ENCODE data around the gene MYLK4. TPM values are rescaled to one million over a fixed set of nuclear protein-coding genes. Genes with fewer than 3 reads are reported as not detected.

Gene MYLK4
- total RNA-seq, 4 donors from 2014 or later, result 0.65 to 1.5 (median 0.93) TPM

- TF ChIP-seq CTCF (IDR thresholded peaks at IDR 0.05; ENCODE audit: low read depth), result no peak
Observed at GRCh38 chr6:2710412-2710811, 40.3 kb downstream of the MYLK4 start.

- no peak for TF ChIP-seq CTCF (IDR thresholded peaks at IDR 0.05; ENCODE audit: low read depth)
Observed at GRCh38 chr6:2708456-2708855, 42.3 kb downstream of the MYLK4 start.

GRCh38 chr6:2706558-2706957 is 44.2 kb downstream of the MYLK4 start:
- TF ChIP-seq CTCF (IDR thresholded peaks at IDR 0.05; ENCODE audit: low read depth), result no peak

- TF ChIP-seq CTCF (IDR thresholded peaks at IDR 0.05; ENCODE audit: low read depth), result no peak
Observed at GRCh38 chr6:2705256-2705655, 45.5 kb downstream of the MYLK4 start.

- no peak for TF ChIP-seq CTCF (IDR thresholded peaks at IDR 0.05; ENCODE audit: low read depth)
Observed at GRCh38 chr6:2697291-2697690, 53.4 kb downstream of the MYLK4 start.

GRCh38 chr6:2695454-2696095 is 55.1 kb downstream of the MYLK4 start:
- no peak for TF ChIP-seq CTCF (IDR thresholded peaks at IDR 0.05; ENCODE audit: low read depth)

GRCh38 chr6:2693231-2693630 is 57.5 kb downstream of the MYLK4 start:
- TF ChIP-seq CTCF (IDR thresholded peaks at IDR 0.05; ENCODE audit: low read depth), result no peak

Data from subcutaneous adipose tissue (tissue), 4 donors.